DMS 273 treated with DMSO at 0.1 percent for 48 hours (cell line): ENCODE results near the gene MAPK8IP3.
A peak's percentile ranks its signal among the peaks of the same experiment; 100 is the strongest.

Experiments
- DNase-seq: peaks from one replicate; lab custom pipeline; 2025; lab: John Stamatoyannopoulos, UW

The MAPK8IP3 gene

GRCh38 chr16:1812732-1813163 is 106.8 kb downstream of the MAPK8IP3 start:
- DNase-seq, result peak; percentile 80

DNA sequence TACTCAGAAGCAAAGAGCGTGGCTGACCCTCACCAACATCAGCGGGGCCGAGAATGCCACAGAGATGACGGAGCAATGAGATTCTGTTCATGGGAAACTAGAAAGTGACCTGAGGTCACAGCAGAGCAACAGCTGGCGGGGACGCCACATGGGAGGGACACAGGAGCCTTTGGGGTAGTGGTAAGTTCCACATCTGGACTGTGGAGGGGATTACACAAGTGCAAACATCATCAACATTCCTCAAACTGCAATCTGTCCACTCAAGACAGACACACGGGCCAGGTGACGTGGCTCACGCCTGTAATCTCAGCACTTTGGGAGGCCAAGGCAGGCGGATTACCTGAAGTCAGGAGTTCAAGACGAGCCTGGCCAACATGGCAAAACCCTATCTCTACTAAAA is 109.5 kb downstream of the MAPK8IP3 start:
- no peak for DNase-seq

DNA sequence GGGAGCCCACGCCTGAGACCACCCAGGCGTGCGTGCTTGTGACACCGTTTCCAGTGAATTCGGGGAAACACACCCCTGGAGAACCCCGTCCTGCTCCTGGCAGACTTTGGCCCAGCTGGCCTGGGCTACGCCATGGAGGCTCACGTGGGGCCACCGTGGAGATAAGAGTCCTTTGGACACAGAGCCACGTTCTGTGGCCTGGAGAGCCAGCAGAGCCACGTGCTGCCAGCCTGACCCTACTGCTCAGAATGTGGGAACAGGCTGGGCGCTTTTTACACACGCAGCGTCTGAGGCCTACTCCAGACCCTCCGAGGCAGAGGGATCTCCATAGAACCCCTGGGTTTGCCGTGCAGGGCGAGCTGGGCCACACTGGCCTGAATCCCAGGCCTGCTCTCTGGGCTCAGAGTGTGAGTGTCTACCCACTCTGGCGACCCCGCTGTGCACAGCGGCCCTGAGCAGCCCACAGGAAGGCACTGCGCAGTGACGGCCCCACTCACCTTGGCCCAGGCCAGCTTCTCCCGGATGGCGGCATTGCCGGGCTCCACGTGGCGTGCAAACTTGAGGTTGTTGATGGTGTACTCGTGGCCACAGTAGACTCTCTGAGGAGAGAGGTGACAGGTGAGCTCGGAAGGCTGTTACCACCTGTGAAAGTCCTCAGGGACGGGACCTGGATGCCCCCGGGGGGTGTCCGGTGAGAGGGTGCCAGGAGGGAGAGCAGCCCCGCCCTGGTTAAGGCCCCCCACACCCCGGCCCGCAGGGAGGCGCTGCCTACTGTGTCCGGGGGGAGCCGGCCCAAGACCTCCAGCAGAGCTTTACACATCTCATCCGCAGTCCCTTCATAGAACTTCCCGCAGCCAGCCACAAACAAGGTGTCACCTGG is 110.6 kb downstream of the MAPK8IP3 start:
- DNase-seq, result no peak

DNA sequence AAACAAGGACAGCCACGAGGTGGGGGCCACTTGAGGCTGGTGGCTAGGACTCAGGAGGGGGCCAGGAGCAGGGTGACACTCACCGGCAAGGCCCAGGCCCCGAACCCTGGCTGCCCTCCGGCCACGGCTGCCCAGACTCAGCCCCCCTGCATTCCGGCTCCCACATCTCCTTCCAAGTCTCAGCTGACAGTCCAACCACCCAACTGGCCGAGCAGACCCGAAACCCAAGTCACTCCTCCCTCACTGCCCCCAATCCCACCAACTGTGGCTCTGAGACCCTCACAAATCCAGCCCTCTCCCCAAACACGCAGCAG is 111.2 kb downstream of the MAPK8IP3 start:
- DNase-seq, result no peak

- DNase-seq, result no peak
These were observed 111.7 kb downstream of the MAPK8IP3 start for GRCh38 chr16:1817716-1818115.

GRCh38 chr16:1818204-1818872 is 112.3 kb downstream of the MAPK8IP3 start:
- no peak for DNase-seq

- DNase-seq, result no peak
These were observed 113.0 kb downstream of the MAPK8IP3 start for GRCh38 chr16:1818873-1819525.

DNA sequence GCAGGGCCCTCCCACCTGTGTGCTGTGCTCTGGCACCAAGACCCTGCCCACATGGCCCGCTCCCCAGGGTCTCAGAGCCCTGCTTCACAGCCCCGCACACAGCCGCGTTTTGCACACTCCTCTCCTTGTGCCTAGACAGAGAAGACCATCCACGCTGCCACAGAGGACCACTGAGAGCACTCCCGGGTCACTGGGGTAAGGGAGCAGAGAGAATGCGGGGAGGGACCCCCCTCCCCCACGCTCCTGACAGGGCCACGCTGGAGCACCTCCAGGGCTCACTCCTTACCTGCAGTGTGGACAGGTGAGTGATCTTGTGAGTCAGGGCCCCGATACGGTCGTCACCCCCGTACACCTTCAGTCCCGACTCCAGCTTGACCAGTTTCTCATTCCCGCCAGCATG is 113.6 kb downstream of the MAPK8IP3 start:
- DNase-seq, result no peak
